ENCODE measurements around the gene ARMC8. TPM values are rescaled to one million over a fixed set of nuclear protein-coding genes. Genes with fewer than 3 reads are reported as not detected.
A peak's percentile ranks its signal among the peaks of the same experiment; 100 is the strongest.

ARMC8 gene
- total RNA-seq, 1 donor from 2014 or later, result 82.3 TPM

GRCh38 chr3:138325990-138326389, 138.9 kb downstream of the ARMC8 start:
- DNase-seq (no peak), ATAC-seq (ENCODE audit: low read depth) (no peak)
- Mint-ChIP-seq H3K9me3 (no peaks in the 10 kb centered on the region), H3K4me1 (peaks cover 13% of the 10 kb centered on the region), H3K27me3 (peaks cover 35% of the 10 kb centered on the region), H3K36me3 (ENCODE audit: low read depth) (no peaks in the 10 kb centered on the region), H3K4me3 (no peak overlapping the region), H3K27ac (no peak overlapping the region)
- TF ChIP-seq CTCF (IDR thresholded peaks at IDR 0.05), result no peak
- POLR2A ChIA-PET, result no interaction called here
- CTCF ChIA-PET, result no interaction called here
- intact Hi-C loops (cut with micrococcal nuclease), result no loop called here

GRCh38 chr3:138326866-138327595, 139.9 kb downstream of the ARMC8 start:
- H3K27ac Mint-ChIP-seq, result no peak overlapping the region
- POLR2A ChIA-PET, result no interaction called here
- no peak for TF ChIP-seq CTCF (IDR thresholded peaks at IDR 0.05)

GRCh38 chr3:138327831-138328230, 140.7 kb downstream of the ARMC8 start:
- Mint-ChIP-seq H3K4me3 (no peak overlapping the region), H3K27ac (no peak overlapping the region), H3K27me3 (peaks cover 31% of the 10 kb centered on the region), H3K9me3 (no peaks in the 10 kb centered on the region), H3K36me3 (ENCODE audit: low read depth) (no peaks in the 10 kb centered on the region), H3K4me1 (peaks cover 13% of the 10 kb centered on the region)
- ChIA-PET CTCF (no interaction called here), POLR2A (no interaction called here)
- intact Hi-C loops (cut with micrococcal nuclease), result loop anchor here (2.0 kb wide), 2 partner anchors 141 to 595 kb away; partner anchors contain the start of gene ARMC8
- ATAC-seq (ENCODE audit: low read depth) (no peak), DNase-seq (no peak)
- no peak for TF ChIP-seq CTCF (IDR thresholded peaks at IDR 0.05)

More at GRCh38 chr3:138326866-138327595, 139.9 kb downstream of the ARMC8 start:
- H3K4me1 Mint-ChIP-seq, result peaks cover 13% of the 10 kb centered on the region
- DNase-seq, result no peak
- ATAC-seq (ENCODE audit: low read depth), result no peak
- no peaks in the 10 kb centered on the region for H3K9me3 Mint-ChIP-seq
- no peaks in the 10 kb centered on the region for H3K36me3 Mint-ChIP-seq (ENCODE audit: low read depth)
- H3K4me3 Mint-ChIP-seq, result no peak overlapping the region
- H3K27me3 Mint-ChIP-seq, result peaks cover 31% of the 10 kb centered on the region
- intact Hi-C loops (cut with micrococcal nuclease), result no loop called here
- CTCF ChIA-PET, result no interaction called here

- H3K9me3 Mint-ChIP-seq, result no peaks in the 10 kb centered on the region
- no peak for TF ChIP-seq CTCF (IDR thresholded peaks at IDR 0.05)
- no peaks in the 10 kb centered on the region for H3K36me3 Mint-ChIP-seq (ENCODE audit: low read depth)
- DNase-seq (no peak), ATAC-seq (ENCODE audit: low read depth) (no peak)
- H3K4me3 Mint-ChIP-seq, result no peak overlapping the region
- no peak overlapping the region for H3K27ac Mint-ChIP-seq
- intact Hi-C loops (cut with micrococcal nuclease), result loop anchor here (2.0 kb wide), 2 partner anchors 142 to 594 kb away; partner anchors contain the start of gene ARMC8
- H3K27me3 Mint-ChIP-seq, result peaks cover 30% of the 10 kb centered on the region
- POLR2A ChIA-PET, result no interaction called here
- CTCF ChIA-PET, result no interaction called here
- H3K4me1 Mint-ChIP-seq, result peaks cover 13% of the 10 kb centered on the region
Observed at GRCh38 chr3:138328341-138328740, 141.2 kb downstream of the ARMC8 start.

- CTCF ChIA-PET, result no interaction called here
- ATAC-seq (ENCODE audit: low read depth), result peak; percentile 90
- H3K36me3 Mint-ChIP-seq (ENCODE audit: low read depth), result no peaks in the 10 kb centered on the region
Observed at GRCh38 chr3:138329127-138329983, 142.3 kb downstream of the ARMC8 start, which contains the start of gene NME9. Gene NME9 (minus strand): TSS chr3:138329851. CDS start chr3:138329335, 516 bp downstream.

More at GRCh38 chr3:138329127-138329983, 142.3 kb downstream of the ARMC8 start, which contains the start of gene NME9:
- DNase-seq, result peak; percentile 56
- peak within 1 kb of the TSS; percentile 88 for H3K4me3 Mint-ChIP-seq
- no peak for TF ChIP-seq CTCF (IDR thresholded peaks at IDR 0.05)
- POLR2A ChIA-PET, result no interaction called here
- intact Hi-C loops (cut with micrococcal nuclease), result loop anchor here (2.0 kb wide), 2 partner anchors 143 to 593 kb away; partner anchors contain the start of gene ARMC8
- no peak within 1 kb of the TSS for H3K27ac Mint-ChIP-seq
- no peaks in the 10 kb centered on the region for H3K9me3 Mint-ChIP-seq
- H3K4me1 Mint-ChIP-seq, result peaks cover 13% of the 10 kb centered on the region
- H3K27me3 Mint-ChIP-seq, result peaks cover 25% of the 10 kb centered on the region
